Suprapubic skin (tissue), 4 donors: ENCODE measurements around the gene BTD. TPM values are rescaled to one million over a fixed set of nuclear protein-coding genes. Genes with fewer than 3 reads are reported as not detected.

Experiments used
- DNase-seq, 2 donors: peaks; one replicate each; pipeline ENCODE4 v3.0.0-alpha.2; 2019; ENCODE audit warnings: low spot score in 2 of 2
- H3K27ac ChIP-seq: fragments of 200-600 bp; sonication (generic); one replicate; pipeline ENCODE4 v1.5.1; 2019
- H3K27me3 ChIP-seq: fragments of 200-600 bp; sonication (generic); one replicate; pipeline ENCODE4 v1.5.1; 2019
- H3K36me3 ChIP-seq: fragments of 200-600 bp; sonication (generic); one replicate; pipeline ENCODE4 v1.5.1; 2019
- H3K4me1 ChIP-seq: fragments of 200-600 bp; sonication (generic); one replicate; pipeline ENCODE4 v1.5.1; 2019
- H3K4me3 ChIP-seq: fragments of 200-600 bp; sonication (generic); one replicate; pipeline ENCODE4 v1.5.1; 2019; ENCODE audit warnings: mild to moderate bottlenecking
- H3K9me3 ChIP-seq: fragments of 200-600 bp; sonication (generic); one replicate; pipeline ENCODE4 v1.5.1; 2019
- EP300 ChIP-seq: sonication (generic); formaldehyde crosslinking; IDR thresholded peaks from one replicate; pipeline ENCODE4 v1.6.1; 2017; ENCODE audit warnings: antibody characterized with exemption
- POLR2A ChIP-seq, 2 donors: fragments of 450-650 bp; IDR thresholded peaks; one replicate each; pipeline ENCODE4 v1.6.1; 2017; ENCODE audit warnings: antibody characterized with exemption in 2 of 2, mild to moderate bottlenecking in 2 of 2, moderate library complexity in 2 of 2
- POLR2AphosphoS5 ChIP-seq, 3 donors: sonication (generic); formaldehyde crosslinking; IDR thresholded peaks; one replicate each; pipeline ENCODE4 v1.6.1; 2017; ENCODE audit warnings: antibody characterized with exemption in 3 of 3
- WGBS: methylation state at CpG from one replicate; pipeline ENCODE4 v1.1.5; 2018; 5-methylcytosine and 5-hydroxymethylcytosine counted together
- total RNA-seq, 4 donors: library from RNA; depleted of rRNA; stranded (reverse); fragments of >200 nt; gene quantifications; one replicate each; pipeline ENCODE4 v1.1.0, GENCODE V29; 2016
- TF ChIP-seq, protein P1 (sequence below), 2 donors: fragments of 200-600 bp in 1 of 2; fragments of 450-650 bp in 1 of 2; sonication (generic) in 1 of 2; IDR thresholded peaks; one replicate each; pipeline ENCODE4 v1.5.1; 2016 to 2019; ENCODE audit warnings: antibody characterized with exemption in 2 of 2, mild to moderate bottlenecking in 1 of 2, moderate library complexity in 1 of 2

Gene BTD
- total RNA-seq, 4 donors from 2014 or later = 16.9 to 25.9 (median 19.1) TPM

DNA sequence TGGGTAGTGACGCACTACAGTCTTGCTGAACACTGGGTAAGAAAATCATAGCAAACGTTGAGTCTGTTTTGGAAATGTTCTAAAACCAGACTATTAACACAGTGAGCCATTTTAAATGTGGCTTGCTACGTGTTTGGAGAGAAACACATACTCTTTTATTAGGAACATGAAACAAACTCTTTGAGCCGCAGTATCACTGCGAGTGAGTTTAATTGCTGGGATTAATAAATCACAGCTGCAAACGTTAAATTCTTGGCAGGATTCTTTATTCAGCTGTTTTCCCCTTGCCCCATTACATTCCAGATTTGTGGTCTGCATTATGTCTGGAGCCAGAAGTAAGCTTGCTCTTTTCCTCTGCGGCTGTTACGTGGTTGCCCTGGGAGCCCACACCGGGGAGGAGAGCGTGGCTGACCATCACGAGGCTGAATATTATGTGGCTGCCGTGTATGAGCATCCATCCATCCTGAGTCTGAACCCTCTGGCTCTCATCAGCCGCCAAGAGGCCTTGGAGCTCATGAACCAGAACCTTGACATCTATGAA is 33.6 kb downstream of the BTD start:
- TF ChIP-seq, protein P1, sequence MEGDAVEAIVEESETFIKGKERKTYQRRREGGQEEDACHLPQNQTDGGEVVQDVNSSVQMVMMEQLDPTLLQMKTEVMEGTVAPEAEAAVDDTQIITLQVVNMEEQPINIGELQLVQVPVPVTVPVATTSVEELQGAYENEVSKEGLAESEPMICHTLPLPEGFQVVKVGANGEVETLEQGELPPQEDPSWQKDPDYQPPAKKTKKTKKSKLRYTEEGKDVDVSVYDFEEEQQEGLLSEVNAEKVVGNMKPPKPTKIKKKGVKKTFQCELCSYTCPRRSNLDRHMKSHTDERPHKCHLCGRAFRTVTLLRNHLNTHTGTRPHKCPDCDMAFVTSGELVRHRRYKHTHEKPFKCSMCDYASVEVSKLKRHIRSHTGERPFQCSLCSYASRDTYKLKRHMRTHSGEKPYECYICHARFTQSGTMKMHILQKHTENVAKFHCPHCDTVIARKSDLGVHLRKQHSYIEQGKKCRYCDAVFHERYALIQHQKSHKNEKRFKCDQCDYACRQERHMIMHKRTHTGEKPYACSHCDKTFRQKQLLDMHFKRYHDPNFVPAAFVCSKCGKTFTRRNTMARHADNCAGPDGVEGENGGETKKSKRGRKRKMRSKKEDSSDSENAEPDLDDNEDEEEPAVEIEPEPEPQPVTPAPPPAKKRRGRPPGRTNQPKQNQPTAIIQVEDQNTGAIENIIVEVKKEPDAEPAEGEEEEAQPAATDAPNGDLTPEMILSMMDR (IDR thresholded peaks at IDR 0.05) = no peak
- no peak for TF ChIP-seq POLR2A (IDR thresholded peaks at IDR 0.05)
- no peak for TF ChIP-seq EP300
- no peak for TF ChIP-seq POLR2AphosphoS5 (IDR thresholded peaks at IDR 0.05)
- DNase-seq = no peak
- Histone ChIP-seq H3K36me3 (no peaks in the 10 kb centered on the region), H3K4me3 (no peak overlapping the region), H3K27me3 (no peaks in the 10 kb centered on the region), H3K27ac (peak overlapping the region; percentile 78), H3K4me1 (peaks cover 40% of the 10 kb centered on the region), H3K9me3 (no peaks in the 10 kb centered on the region)
- 37% methylated on average over 13 of the region's 13 CpGs for WGBS

DNA sequence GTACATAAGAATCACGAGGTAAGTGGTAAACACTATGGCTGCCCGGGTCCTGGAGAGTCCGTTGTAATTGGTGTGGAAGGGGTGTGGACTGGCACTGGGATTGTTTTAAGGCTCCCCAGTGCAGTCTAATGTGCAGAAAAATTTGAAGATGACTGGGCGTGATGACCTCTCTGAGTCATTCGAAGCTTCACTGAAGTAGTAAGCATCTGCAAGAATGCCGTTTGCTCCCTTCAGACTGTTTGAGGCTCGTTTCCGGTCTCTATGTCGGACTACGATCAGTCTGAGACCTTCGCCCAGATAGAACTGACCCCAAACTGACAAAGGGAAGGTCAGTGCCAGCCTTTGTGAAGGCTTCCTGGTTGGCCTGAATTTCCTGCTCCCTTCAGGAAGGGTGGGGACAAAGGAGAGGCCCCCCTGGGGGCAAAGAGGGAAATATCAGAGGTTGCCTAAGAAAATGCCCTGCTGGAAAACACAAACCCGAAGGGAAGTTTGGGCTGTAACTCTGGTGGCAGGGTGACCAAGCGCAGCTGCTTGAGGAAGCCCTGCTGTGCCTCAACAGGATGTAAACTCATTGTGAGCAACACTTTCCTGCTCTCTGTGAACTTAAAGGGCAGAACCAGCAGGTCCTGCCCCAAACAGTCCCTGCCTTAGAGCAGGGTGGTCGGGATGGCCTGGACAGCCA is 34.6 kb downstream of the BTD start:
- Histone ChIP-seq H3K27ac (peak overlapping the region; percentile 78), H3K4me3 (no peak overlapping the region), H3K9me3 (no peaks in the 10 kb centered on the region), H3K27me3 (no peaks in the 10 kb centered on the region), H3K36me3 (no peaks in the 10 kb centered on the region), H3K4me1 (peaks cover 31% of the 10 kb centered on the region)
- TF ChIP-seq POLR2AphosphoS5 (IDR thresholded peaks at IDR 0.05) = peak in 1 of 3 donors; percentile 5
- no peak for TF ChIP-seq EP300
- DNase-seq = no peak
- 63% methylated on average over 14 of the region's 14 CpGs for WGBS

DNA sequence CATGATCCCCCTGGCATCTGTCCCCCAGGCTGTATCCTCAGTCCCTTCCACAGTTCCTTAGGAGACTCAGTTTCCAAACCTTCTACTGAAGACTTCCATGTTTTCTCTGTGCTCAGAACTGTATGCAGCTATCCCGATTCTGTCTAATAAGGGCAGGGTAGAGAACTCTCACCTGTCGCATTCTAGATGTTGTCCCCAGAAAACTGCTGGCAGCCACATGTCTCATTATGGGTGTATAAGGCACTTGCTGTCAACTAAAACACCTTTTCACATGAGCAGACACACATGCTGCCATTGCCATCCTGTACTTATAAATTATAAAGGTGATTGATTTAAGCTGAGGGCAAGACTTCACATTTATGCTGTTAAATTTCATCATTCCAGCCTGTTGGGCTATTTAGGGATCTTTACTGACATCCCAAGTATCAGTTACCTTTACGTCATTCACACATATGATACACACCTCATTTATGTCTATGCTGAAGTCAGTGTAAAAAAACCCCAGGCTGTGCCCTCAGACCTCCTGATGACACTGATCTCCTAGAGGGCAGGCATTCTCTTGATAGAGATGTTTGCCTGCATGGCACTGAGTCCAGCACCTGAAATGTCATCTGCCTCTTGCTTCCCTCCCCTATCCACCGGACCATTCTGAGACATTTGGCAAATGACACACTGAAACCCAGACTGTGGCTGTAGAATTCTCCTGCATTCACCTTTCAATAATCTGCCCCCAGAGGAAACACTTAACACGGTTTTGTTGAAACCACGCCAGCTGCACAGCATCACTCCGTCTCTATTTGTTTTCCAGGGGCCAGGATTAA is 35.8 kb downstream of the BTD start:
- DNase-seq = no peak
- H3K4me3 ChIP-seq = no peak overlapping the region
- no peaks in the 10 kb centered on the region for H3K9me3 ChIP-seq
- peak overlapping the region; percentile 78 for H3K27ac ChIP-seq
- H3K27me3 ChIP-seq = no peaks in the 10 kb centered on the region
- TF ChIP-seq EP300 (no peak), POLR2A (IDR thresholded peaks at IDR 0.05) (no peak), POLR2AphosphoS5 (IDR thresholded peaks at IDR 0.05) (no peak)
- TF ChIP-seq, protein P1 (IDR thresholded peaks at IDR 0.05) = no peak
- WGBS = 75% methylated on average over 7 of the region's 7 CpGs
- H3K36me3 ChIP-seq = no peaks in the 10 kb centered on the region
- peaks cover 29% of the 10 kb centered on the region for H3K4me1 ChIP-seq

DNA sequence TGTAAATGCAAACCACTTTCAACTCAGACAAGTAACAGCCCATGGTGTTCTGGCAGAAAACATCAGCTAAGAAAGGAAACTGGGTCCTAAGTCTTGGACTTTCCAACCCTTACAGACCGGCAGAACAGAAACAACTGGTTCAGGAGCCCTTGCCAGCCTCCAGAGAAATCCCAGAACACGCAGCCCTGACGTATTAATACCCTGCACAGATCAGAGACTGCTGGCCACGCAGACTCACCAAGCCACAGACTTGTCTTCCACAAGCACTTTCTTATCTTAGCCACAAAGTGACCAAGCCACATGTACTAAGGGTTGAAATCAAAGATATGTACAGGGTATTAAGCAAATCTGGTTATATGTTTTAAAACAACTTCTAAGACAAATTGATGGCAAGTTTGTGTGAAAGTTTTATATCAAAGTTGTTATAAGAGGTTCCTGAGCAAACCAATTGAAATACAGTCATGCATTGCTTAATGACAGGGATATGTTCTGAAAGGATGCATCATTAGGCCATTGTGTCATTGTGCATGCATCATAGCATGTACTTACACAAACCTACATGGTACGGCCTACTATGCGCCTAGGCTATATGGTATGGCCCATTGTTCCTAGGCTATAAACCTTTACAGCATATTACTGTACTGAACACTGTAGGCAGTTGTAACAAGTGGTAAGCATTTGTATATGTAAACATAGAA is 36.8 kb downstream of the BTD start:
- Histone ChIP-seq H3K4me3 (no peak overlapping the region), H3K4me1 (peaks cover 29% of the 10 kb centered on the region), H3K27me3 (no peaks in the 10 kb centered on the region), H3K9me3 (no peaks in the 10 kb centered on the region), H3K36me3 (no peaks in the 10 kb centered on the region), H3K27ac (no peak overlapping the region)
- TF ChIP-seq POLR2A (IDR thresholded peaks at IDR 0.05) (no peak), POLR2AphosphoS5 (IDR thresholded peaks at IDR 0.05) (no peak), EP300 (no peak)
- TF ChIP-seq, protein P1 (IDR thresholded peaks at IDR 0.05) = no peak
- no peak for DNase-seq
- 78% methylated on average over 6 of the region's 6 CpGs for WGBS

DNA sequence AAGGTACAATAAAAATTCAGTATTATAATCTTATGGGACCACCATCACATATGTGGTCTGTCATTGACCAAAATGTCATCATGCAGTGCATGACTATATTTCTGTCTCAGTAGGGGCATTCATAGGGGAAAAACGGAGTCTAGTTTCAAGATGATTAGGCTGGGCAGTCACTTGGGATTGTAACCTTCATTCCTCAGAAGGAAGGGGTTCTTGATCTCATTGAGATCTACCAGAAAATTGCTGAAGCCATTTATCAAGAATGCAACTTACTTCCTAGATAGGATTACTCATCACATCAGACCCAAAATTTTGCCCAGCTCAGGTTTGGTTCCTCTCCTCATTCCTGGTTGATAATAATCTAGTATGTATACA is 37.3 kb downstream of the BTD start:
- no peak overlapping the region for H3K4me3 ChIP-seq
- H3K36me3 ChIP-seq = no peaks in the 10 kb centered on the region
- H3K27ac ChIP-seq = no peak overlapping the region
- WGBS = 74% methylated on average over 1 of the region's 1 CpG
- DNase-seq = no peak
- H3K9me3 ChIP-seq = no peaks in the 10 kb centered on the region
- peaks cover 25% of the 10 kb centered on the region for H3K4me1 ChIP-seq
- no peaks in the 10 kb centered on the region for H3K27me3 ChIP-seq
- TF ChIP-seq POLR2A (IDR thresholded peaks at IDR 0.05) (no peak), POLR2AphosphoS5 (IDR thresholded peaks at IDR 0.05) (no peak), EP300 (no peak)
- TF ChIP-seq, protein P1 (IDR thresholded peaks at IDR 0.05) = no peak
